Kidney epithelial cell (primary cell): ENCODE results near the gene OR4D10. TPM values are rescaled to one million over a fixed set of nuclear protein-coding genes. Genes with fewer than 3 reads are reported as not detected.

Experiments used
- DNase-seq: peaks from one replicate; pipeline ENCODE4 v3.0.0-alpha.2; 2010; ENCODE audit warnings: low read depth
- H3K27me3 ChIP-seq: 2 replicates; pipeline ENCODE4 v1.6.0; 2011; ENCODE audit warnings: low read length; ENCODE audit not compliant: control insufficient read depth, insufficient read depth
- H3K36me3 ChIP-seq: 2 replicates; pipeline ENCODE4 v1.5.1; 2011; ENCODE audit warnings: low read length; ENCODE audit not compliant: control insufficient read depth, insufficient read depth
- H3K4me3 ChIP-seq: 2 replicates; pipeline ENCODE4 v1.5.1; 2011; ENCODE audit warnings: low read depth, mild to moderate bottlenecking, control low read depth, low read length
- total RNA-seq: library from RNA; depleted of rRNA; stranded (reverse); fragments of >200 nt; gene quantifications from 2 replicates; pipeline ENCODE4 v1.2.3, GENCODE V29; 2015
- TF ChIP-seq, protein P1 (sequence below): IDR thresholded peaks from 2 replicates; pipeline ENCODE4 v1.5.1; 2011; ENCODE audit warnings: mild to moderate bottlenecking, moderate library complexity, low read length, control low read depth, inconsistent platforms; ENCODE audit not compliant: insufficient read depth, poor library complexity, severe bottlenecking

The OR4D10 gene
- total RNA-seq, 1 donor from 2014 or later, result not detected

DNA sequence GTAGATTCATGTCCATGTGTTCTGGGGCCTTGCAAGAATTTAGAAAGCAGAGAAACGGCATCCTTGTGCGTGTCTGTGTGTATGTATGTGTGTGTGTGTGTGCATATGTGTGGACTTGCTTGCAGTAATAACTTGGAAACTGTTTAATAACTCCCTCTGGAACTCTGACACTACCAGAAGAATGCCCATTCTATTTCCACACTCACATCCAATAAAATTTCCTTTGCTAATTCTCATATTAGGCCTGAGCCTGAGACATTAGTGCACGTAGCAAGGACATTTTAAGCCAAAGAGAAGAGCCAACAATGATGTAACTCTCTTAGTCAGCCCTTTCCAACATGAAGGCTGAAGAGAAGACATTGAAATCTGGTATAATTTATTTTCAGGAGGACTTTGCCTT is 13.2 kb upstream of the OR4D10 start:
- no peak for DNase-seq
- no peak overlapping the region for H3K4me3 ChIP-seq
- no peaks in the 10 kb centered on the region for H3K36me3 ChIP-seq
- no peaks in the 10 kb centered on the region for H3K27me3 ChIP-seq
- TF ChIP-seq, protein P1, sequence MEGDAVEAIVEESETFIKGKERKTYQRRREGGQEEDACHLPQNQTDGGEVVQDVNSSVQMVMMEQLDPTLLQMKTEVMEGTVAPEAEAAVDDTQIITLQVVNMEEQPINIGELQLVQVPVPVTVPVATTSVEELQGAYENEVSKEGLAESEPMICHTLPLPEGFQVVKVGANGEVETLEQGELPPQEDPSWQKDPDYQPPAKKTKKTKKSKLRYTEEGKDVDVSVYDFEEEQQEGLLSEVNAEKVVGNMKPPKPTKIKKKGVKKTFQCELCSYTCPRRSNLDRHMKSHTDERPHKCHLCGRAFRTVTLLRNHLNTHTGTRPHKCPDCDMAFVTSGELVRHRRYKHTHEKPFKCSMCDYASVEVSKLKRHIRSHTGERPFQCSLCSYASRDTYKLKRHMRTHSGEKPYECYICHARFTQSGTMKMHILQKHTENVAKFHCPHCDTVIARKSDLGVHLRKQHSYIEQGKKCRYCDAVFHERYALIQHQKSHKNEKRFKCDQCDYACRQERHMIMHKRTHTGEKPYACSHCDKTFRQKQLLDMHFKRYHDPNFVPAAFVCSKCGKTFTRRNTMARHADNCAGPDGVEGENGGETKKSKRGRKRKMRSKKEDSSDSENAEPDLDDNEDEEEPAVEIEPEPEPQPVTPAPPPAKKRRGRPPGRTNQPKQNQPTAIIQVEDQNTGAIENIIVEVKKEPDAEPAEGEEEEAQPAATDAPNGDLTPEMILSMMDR, result no peak

DNA sequence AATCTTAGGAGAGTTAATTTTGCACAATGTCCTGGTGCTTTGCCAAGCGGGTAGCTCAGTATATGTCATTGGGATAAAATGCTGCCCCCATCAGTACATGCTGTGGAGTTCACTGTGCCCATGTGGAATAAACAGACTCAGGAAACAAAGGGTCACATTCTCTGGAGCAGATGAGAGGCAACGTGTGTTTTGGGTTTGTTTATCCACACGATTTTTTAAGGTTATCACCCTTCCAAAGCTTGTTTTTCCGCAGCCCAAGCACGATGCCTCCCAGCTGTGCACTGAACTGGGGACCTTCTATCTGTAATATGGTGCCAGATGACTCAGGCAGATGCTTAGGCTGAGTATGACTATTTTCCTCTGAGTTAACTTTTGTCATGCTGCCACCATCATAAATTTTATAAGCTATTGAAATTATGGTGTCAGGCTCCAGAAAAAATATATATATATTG is 9.9 kb upstream of the OR4D10 start:
- Histone ChIP-seq H3K36me3 (no peaks in the 10 kb centered on the region), H3K27me3 (no peaks in the 10 kb centered on the region), H3K4me3 (no peak overlapping the region)
- TF ChIP-seq, protein P1, result no peak
- no peak for DNase-seq

- TF ChIP-seq, protein P1, result no peak
- Histone ChIP-seq H3K27me3 (no peaks in the 10 kb centered on the region), H3K4me3 (no peak overlapping the region), H3K36me3 (no peaks in the 10 kb centered on the region)
- DNase-seq, result no peak
These were observed 2.1 kb downstream of the OR4D10 start for GRCh38 chr11:59475176-59475575.

- TF ChIP-seq, protein P1, result no peak
- DNase-seq, result no peak
- Histone ChIP-seq H3K36me3 (no peaks in the 10 kb centered on the region), H3K27me3 (no peaks in the 10 kb centered on the region), H3K4me3 (no peak overlapping the region)
These were observed 6.8 kb downstream of the OR4D10 start for GRCh38 chr11:59479906-59480305.

DNA sequence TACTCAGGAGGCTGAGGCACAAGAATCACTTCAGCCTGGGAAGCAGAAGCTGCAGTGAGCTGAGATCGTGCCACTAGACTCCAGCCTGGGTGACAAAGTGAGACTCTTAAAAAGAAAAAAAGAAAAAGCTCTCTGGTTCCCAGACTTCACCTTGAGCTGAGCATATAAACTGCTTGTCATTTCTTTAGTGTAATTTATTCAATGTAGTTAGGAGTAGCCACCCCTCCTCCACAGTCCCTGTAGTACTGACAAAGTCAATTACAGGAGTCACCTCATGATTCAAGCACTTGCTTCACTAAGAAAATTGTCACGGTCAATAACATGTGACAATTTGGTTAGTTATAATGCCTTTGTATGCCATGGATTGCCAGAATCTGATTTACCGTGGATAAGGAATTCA is 7.2 kb downstream of the OR4D10 start:
- Histone ChIP-seq H3K27me3 (no peaks in the 10 kb centered on the region), H3K36me3 (no peaks in the 10 kb centered on the region), H3K4me3 (no peak overlapping the region)
- TF ChIP-seq, protein P1, result no peak
- DNase-seq, result no peak

DNA sequence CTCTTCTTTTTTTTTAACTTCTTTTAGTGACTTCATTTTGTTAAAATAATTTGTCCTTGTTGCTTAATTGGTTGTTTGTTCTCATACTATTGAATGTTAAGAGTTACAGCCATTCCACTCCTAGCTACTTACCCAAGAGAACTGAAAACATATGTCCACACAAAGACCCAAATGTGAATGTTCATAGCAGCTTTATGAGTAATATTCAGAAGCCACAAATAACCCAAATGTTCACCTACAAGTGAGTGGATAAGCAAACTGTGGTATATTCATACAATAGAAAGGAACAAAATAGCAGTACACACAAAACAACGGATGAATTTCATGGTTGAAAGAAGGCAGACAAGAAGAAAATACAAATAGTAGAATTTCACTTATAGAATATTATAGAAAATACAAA is 28.8 kb downstream of the OR4D10 start:
- no peak overlapping the region for H3K4me3 ChIP-seq
- no peak for DNase-seq
- H3K27me3 ChIP-seq, result no peaks in the 10 kb centered on the region
- no peaks in the 10 kb centered on the region for H3K36me3 ChIP-seq
- TF ChIP-seq, protein P1, result no peak
